Jurkat, Clone E6-1 (cell line): ENCODE measurements around the gene GATAD1. TPM values are rescaled to one million over a fixed set of nuclear protein-coding genes. Genes with fewer than 3 reads are reported as not detected.
"Not testable (repeated sequence)": the region's sequence is repeated elsewhere in the genome, so short reads cannot be mapped to it uniquely, and the experiment has no call there.

Source experiments
- DNase-seq: peaks from one replicate; pipeline ENCODE4 v3.0.0-alpha.2; 2011; ENCODE audit warnings: low read depth, low spot score
- H3K4me3 ChIP-seq: 2 replicates; pipeline ENCODE4 v1.5.1; 2011; ENCODE audit warnings: mild to moderate bottlenecking, low read length, control low read depth, moderate library complexity
- polyA plus RNA-seq: library from polyadenylated mRNA; unstranded; fragments of >200 nt; gene quantifications from one replicate; pipeline ENCODE4 v1.2.1, GENCODE V29; 2012; ENCODE audit warnings: missing spikeins; ENCODE audit not compliant: insufficient read length, insufficient read depth

GATAD1 gene
- 8.2 TPM for polyA plus RNA-seq

DNA sequence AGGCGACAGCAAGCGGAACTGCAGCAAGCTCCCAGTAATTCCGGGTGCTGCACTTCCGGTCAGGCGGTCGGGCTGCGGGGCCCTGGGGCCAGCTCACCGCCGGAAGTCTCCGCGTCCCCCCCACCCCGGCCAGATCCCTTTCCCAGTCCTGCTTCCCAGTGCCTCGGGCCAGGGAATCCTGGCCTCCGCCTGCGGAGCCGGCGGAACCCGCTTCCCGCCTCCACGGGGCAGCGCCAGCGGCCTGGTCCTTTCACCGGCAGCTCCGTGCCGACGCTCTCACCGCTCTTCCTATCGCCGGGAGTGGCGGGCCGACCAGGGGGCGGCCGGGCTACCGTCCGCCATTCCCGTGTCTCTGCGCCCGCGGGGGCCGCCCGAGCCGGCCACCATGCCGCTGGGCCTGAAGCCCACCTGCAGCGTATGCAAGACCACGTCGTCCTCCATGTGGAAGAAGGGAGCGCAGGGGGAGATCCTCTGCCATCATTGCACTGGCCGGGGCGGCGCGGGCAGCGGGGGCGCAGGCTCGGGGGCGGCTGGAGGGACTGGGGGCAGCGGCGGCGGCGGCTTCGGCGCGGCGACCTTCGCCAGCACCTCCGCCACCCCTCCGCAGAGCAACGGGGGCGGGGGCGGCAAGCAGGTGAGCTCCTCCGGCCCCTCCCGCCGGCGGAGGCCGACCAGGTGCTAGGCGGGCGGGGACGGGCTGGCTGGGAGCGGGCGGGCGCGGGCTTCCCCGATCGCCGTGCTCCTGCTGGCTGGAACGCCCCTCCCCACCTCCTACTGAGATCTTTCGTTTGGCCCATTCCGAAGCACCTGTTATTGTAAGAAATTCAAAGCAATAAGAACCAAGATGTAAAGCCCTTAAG lies at the start of gene GATAD1:
Gene GATAD1, plus strand, starts transcription at position 138 of the 860 bp plus-strand sequence. Its CDS starts 248 bp downstream, at position 386.
- H3K4me3 ChIP-seq = peak within 1 kb of the TSS; percentile 79
- DNase-seq = no peak

- no peak overlapping the region for H3K4me3 ChIP-seq
- DNase-seq = no peak
Observed at GRCh38 chr7:92397542-92397941, 49.7 kb upstream of the GATAD1 start.

DNA sequence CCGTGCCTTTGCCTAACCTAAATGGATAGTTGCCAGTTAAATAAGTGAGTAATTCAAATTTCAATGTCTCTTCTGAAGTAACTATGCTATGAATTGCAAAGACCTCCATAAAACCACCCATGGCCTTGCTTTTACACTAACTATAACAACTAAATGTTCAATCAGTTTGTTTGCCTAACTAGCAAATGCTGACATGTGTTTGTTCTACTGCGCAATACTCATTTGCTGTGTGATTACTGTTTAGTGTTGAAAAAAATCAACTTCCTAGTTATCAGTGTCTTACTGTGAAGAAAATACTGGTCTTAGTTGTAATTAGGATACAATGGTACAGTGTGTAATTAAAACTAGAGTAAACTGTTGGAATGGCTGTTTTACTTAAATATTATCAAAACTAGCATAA lies 47.3 kb upstream of the GATAD1 start:
- no peak overlapping the region for H3K4me3 ChIP-seq
- DNase-seq = no peak

- H3K4me3 ChIP-seq = no peak overlapping the region
- no peak for DNase-seq
Observed at GRCh38 chr7:92402920-92403759, 44.1 kb upstream of the GATAD1 start.

DNA sequence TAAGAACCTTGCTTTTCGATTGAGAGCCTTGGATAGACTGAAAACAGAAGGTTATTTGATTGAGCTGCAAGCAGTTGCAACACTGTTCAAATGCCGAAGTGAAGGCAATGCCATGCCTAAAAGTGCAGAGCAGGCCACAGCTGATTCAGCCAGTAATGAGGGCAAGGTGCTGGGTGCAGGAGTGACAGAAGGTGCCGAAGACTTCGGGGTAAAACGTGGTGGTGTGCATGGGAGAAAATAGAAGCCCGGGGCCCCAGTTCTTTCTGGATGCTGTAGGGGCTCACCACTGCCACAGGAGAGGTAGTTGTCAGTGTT lies 43.6 kb upstream of the GATAD1 start:
- DNase-seq = no peak
- H3K4me3 ChIP-seq = no peak overlapping the region

- peak; percentile 83 for DNase-seq
- no peak overlapping the region for H3K4me3 ChIP-seq
Observed at GRCh38 chr7:92404170-92404614, 43.1 kb upstream of the GATAD1 start.

DNA sequence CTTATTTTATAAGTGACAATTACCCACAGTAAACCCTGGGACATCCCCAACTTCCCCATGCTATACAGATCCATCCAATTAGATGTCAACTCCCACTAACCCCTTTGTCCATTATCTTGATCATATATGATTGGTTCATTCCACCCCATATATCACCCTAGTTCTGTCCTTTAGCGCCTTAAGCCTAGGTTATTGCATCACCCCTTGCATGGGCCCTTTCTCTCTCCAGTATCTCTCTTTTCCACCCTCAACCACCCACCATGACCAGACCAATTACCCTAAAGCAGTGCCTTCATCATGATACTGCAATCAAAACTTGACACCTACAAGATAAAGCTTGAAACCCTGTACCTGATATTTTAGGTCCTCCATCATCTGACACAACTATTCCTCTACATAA lies 37.9 kb upstream of the GATAD1 start:
- H3K4me3 ChIP-seq = no peak overlapping the region
- no peak for DNase-seq

DNA sequence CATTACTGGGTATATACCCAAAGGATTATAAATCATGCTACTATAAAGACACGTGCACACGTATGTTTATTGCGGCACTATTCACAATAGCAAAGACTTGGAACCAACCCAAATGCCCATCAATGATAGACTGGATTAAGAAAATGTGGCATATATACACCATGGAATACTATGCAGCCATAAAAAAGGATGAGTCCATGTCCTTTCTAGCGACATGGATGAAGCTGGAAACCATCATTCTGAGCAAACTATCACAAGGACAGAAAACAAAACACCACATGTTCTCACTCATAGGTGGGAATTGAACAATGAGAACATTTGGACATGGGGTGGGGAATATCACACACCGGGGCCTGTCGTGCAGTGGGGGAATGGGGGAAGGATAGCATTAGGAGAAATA lies 37.1 kb upstream of the GATAD1 start:
- H3K4me3 ChIP-seq, DNase-seq: not testable (repeated sequence)

GRCh38 chr7:92412745-92413144 lies 34.5 kb upstream of the GATAD1 start:
- no peak for DNase-seq
- H3K4me3 ChIP-seq = no peak overlapping the region

DNA sequence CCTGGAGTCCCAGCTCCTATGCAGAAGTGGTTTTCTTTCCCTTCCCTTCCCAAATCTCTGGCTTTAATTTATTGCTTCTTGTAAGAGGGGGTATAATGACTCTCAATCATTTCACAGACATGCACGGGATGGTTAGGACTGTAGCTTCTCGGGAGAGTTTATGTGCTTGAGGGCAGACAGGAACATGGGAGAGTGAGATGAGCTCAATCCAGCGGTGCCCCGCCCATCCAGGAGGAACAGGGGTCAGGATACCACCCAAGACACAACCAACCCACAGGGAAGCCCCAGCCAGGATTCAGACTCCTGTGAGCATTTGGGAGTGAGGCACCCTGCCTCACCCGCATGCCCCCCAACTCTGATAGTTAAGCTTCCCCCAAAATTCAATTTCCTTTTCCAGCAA lies 33.7 kb upstream of the GATAD1 start:
- no peak overlapping the region for H3K4me3 ChIP-seq
- no peak for DNase-seq

GRCh38 chr7:92415225-92415624 lies 32.1 kb upstream of the GATAD1 start:
- H3K4me3 ChIP-seq = no peak overlapping the region
- DNase-seq = no peak

DNA sequence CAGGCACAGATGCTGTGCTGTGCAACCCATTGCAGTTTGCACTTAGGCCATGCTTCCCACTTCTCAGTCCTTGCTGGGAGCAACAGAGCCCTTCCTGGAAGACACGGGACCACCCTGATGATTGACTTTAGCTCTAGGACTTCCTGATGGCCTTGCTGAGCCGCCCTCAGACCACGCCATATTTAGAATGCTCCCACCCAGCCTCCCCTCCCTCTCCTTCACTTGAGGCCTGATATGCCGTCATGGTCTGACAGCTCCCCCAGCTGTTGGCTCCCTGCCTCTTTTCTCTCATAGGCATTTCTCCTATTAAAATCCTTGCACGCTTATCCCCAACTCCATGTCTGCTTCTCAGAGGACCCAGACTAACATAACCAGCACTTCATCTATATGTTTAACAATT lies 29.4 kb upstream of the GATAD1 start:
- H3K4me3 ChIP-seq = no peak overlapping the region
- no peak for DNase-seq

DNA sequence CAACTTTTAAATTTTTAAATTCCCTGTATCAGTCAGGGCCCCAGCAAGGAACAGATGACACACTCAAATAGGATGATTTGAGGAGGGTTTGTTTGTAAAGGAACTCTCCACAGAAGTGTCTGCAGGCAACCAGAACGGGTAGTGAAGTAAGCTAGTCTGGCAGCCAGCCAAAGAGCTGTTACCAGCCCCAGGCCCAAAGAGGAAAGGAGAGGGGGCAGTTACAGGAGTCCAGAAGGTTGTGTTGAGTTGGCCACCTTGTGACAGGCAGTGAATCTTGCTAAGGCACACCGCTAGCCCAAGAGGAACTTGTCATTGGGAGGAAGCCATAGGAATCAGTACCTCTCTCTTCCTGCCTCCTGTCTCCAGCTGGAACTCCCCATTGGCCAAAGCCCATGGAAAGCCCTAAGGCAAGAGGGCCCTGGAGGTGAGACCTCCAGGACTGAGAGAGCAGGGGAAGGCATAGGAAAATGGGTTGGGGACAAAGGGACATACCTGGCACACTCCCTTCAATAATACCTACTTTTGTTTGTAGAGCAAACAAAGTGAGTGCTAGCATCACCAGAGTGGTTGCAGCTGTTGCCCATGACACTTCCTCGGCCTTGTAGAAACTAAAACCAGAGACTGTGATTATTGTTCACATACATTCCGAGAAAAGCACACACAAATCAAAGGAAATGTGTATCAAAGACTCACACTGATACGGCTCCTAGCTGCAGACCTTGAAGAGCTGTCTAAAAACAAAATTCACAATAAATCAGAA lies 25.4 kb upstream of the GATAD1 start:
- no peak overlapping the region for H3K4me3 ChIP-seq
- DNase-seq = no peak

GRCh38 chr7:92422926-92423325 lies 24.4 kb upstream of the GATAD1 start:
- no peak overlapping the region for H3K4me3 ChIP-seq
- DNase-seq = no peak

DNA sequence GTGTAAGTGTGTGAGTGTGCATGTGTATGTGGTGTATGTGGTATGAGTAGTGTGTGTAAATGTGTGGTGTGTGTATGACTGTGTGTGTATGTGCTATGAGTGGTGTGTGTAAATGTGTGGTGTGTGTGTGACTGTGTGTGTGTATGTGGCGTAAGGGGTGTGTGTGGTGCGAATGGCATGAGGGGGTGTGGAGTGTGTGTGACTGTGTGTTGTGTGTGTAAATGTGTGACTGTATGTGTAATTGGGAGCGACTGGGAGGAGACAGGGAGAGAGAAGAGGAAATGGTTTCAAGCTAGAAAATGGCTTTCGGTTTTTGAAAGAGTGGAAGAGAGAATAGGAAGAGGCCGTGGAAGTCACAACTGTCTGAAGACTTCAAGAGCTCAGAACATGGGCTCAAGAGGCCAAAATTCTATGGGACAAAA lies 23.6 kb upstream of the GATAD1 start:
- no peak for DNase-seq
- no peak overlapping the region for H3K4me3 ChIP-seq

DNA sequence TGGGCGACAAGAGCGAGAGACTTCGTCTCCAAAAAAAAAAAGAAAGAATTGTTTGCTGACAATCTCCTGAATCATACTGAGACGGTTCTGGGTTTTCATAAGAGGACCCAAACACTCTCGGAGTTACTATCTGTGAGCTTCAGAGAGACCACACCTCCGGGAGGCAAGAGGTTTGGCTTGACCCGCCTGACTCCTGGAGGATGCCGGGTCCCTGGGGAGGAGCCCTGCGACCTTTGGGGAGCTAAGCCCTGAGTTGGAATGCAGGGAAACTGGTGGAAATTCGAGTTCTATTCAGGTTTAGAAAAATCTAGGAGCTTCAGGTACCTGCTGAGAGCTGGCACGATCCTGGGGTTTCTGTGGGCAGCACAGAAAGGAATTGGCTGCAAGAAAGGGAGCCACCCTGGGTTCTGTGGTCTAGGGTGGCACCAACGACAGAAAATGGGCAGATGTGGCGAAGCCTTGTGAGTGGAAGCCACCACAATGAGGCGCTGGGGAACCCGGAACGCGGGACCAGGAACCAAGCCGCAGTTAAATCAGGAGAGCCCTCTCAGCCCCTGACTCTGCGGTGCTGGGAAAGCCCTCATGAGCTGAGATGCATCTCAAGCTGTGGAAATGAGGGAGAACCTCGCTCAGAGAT lies 21.9 kb upstream of the GATAD1 start:
- peak overlapping the region; percentile 27 for H3K4me3 ChIP-seq
- DNase-seq = peak; percentile 46

DNA sequence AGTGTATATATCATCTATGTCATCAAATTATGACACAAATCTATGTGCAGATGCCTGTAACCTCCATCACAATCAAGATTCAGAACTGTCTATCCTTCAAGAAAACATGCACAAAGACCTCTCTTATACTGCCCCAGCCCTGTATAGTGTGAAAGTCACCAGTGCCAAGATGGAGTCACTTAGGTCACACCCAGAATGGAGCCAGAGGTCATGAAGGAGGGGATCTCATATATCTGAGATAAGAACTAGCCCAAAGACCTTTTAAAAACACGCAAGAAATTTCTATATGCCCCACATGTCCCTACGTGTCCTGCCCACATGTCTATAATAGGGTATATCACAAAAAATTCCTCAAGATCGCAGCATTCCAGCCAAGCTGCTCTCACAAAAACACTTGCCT lies 20.1 kb upstream of the GATAD1 start:
- DNase-seq = no peak

GRCh38 chr7:92432299-92432946 lies 14.9 kb upstream of the GATAD1 start:
- no peak overlapping the region for H3K4me3 ChIP-seq
- DNase-seq = no peak

More for the DNA sequence above, 20.1 kb upstream of the GATAD1 start:
- no peak overlapping the region for H3K4me3 ChIP-seq

- no peak for DNase-seq
- no peak overlapping the region for H3K4me3 ChIP-seq
Observed at GRCh38 chr7:92433019-92433418, 14.3 kb upstream of the GATAD1 start.
